GM19455 (cell line): ENCODE data around the gene RCCD1.

Experiments
- ATAC-seq: cut with Tn5 transposase; IDR thresholded peaks from one replicate; pipeline ENCODE4 v1.9.1; 2021; ENCODE audit not compliant: unreplicated experiment

RCCD1 gene

GRCh38 chr15:91007266-91007665 lies 52.6 kb downstream of the RCCD1 start:
- no peak for ATAC-seq
